AG09309 (cell line): ENCODE data around the gene PET100.

Experiments used
- DNase-seq: peaks from one replicate; pipeline ENCODE4 v3.0.0-alpha.2; 2010; ENCODE audit warnings: low read depth
- H3K4me3 ChIP-seq: 2 replicates; pipeline ENCODE4 v1.5.1; 2011; ENCODE audit warnings: mild to moderate bottlenecking, low read depth, low read length, moderate library complexity; ENCODE audit not compliant: control insufficient read depth
- CTCF ChIP-seq: IDR thresholded peaks from 2 replicates; pipeline ENCODE4 v1.5.1; 2011; ENCODE audit warnings: mild to moderate bottlenecking, low read depth, low read length, inconsistent platforms; ENCODE audit not compliant: insufficient read depth, control insufficient read depth; ENCODE audit errors: missing control alignments

PET100 gene

GRCh38 chr19:7678971-7679751 lies 49.6 kb downstream of the PET100 start:
- no peak for TF ChIP-seq CTCF
- DNase-seq = no peak
- no peak overlapping the region for H3K4me3 ChIP-seq

GRCh38 chr19:7679771-7680605 lies 50.4 kb downstream of the PET100 start:
- TF ChIP-seq CTCF = no peak
- DNase-seq = no peak
- peak overlapping the region; percentile 18 for H3K4me3 ChIP-seq

- peak within 1 kb of the TSS; percentile 96 for H3K4me3 ChIP-seq
- peak; percentile 38 for TF ChIP-seq CTCF
- DNase-seq = peak; percentile 10
These were observed 51.2 kb downstream of the PET100 start, which contains the start of gene TRAPPC5 for GRCh38 chr19:7680606-7681339. TSS of gene TRAPPC5 (plus strand) at chr19:7680833. CDS start at chr19:7682254, 1,421 bp downstream.
